NB4 (cell line): ENCODE results near the gene RBBP5.
"Not testable (repeated sequence)": the region's sequence is repeated elsewhere in the genome, so short reads cannot be mapped to it uniquely, and the experiment has no call there.

Experiments
- CTCF ChIP-seq: IDR thresholded peaks from one replicate; pipeline ENCODE4 v1.5.1; 2012; ENCODE audit warnings: low read depth, low read length
- MAX ChIP-seq: IDR thresholded peaks from 2 replicates; pipeline ENCODE4 v1.6.1; 2011; ENCODE audit warnings: low read depth, low read length
- POLR2A ChIP-seq: IDR thresholded peaks from 2 replicates; pipeline ENCODE4 v1.6.1; 2011; ENCODE audit warnings: mild to moderate bottlenecking; ENCODE audit not compliant: insufficient read length; ENCODE audit errors: extremely low read depth

GRCh38 chr1:205155665-205156377 is 34.0 kb upstream of the RBBP5 start:
- not testable (repeated sequence) for TF ChIP-seq CTCF, POLR2A, MAX
